Stimulated activated CD4-positive, alpha-beta T cell treated with anti-CD3 and anti-CD28 coated beads, Interleukin-2, amount 100 ng/mL, for 24 hours (primary cell): ENCODE data around the gene MGLL.
"Not testable (repeated sequence)": the region's sequence is repeated elsewhere in the genome, so short reads cannot be mapped to it uniquely, and the experiment has no call there.

Experiments used
- DNase-seq, 2 donors: peaks; one replicate each; pipeline ENCODE4 v3.0.0-alpha.2; 2020

Gene MGLL

DNA sequence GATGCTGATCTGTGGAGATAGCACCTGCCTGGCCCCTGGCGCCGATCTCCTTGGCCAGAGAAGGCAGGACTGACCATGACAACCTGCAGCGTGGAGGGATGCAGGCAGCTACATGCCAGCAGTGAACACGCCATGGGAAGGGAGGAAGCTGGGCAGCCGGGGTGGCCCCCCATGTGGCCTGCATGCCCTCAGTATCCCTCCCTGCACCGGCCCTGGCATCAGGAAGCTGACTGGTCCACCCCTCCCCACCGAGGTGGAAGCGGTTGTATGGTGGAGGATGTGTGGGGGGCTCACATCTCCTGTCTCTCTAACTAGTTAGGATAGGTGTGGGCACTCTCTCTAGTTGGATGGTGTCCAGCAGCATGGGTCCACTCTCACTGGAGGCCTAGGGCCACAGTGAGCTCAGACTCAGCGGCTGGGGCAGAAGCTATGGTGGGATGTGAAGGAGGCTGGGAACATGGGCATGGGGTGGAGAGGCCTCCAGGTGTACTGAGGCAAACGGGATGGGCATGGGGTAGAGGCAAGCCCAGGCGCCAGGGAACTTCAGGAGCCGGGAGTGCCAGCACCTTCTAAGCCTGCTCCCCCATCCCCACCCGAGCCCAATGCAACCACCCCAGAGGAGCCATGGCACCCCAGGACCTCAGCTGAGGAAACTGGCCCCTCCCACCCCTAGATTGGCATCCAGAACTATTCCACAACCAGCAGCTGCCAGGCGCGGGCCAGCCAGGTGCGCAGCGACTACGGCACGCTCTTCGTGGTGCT is 151.4 kb downstream of the MGLL start:
- no peak for DNase-seq

DNA sequence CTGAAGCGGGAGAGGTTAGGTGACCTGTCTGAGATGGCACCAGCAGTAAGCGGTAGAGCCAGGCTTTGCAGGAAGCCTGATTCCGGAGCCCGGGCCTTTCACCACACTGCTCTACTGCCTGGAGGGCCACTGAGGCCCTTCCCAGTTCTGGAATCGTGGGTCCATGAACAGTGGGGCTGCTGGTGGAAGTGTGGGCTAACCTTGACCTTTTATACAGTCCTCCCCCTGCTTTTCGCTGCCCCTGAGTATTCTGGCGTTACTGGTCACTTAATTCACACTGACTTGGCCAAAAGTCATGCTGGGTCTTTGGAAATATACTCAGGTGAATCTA is 152.1 kb downstream of the MGLL start:
- DNase-seq: no peak

DNA sequence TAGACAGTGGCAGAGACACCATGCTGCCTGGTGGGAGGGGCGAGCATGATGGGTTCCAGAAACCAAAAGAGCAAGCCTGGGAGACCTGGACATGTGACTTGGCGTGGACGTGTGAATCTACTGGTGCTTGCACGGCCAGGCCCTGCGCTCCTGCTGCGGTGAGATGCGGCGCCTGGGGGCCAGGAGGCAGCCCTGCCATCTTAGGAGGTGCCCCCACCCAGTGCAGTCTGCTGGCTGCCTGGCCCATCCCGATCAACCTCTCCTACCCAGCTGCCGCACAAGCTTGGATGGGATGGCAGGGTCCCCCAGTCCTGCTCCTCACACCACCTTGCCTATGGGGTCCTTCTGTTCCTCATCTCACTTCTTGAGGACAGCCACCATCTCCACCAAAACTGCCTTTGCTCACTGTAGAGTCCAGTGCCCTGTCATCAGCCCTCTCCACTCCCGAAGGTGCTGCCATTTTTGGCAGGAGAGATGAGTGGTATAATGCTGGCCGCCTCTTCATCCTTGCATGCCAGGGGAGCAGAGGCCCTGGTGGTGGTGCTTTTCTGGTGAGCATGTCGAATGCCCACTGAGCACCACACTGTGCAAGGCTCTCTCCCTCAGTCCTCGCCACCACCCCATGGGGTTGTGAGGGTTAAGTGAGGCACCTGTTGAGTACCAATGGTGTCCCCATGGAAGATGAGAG is 152.6 kb downstream of the MGLL start:
- DNase-seq: no peak

DNA sequence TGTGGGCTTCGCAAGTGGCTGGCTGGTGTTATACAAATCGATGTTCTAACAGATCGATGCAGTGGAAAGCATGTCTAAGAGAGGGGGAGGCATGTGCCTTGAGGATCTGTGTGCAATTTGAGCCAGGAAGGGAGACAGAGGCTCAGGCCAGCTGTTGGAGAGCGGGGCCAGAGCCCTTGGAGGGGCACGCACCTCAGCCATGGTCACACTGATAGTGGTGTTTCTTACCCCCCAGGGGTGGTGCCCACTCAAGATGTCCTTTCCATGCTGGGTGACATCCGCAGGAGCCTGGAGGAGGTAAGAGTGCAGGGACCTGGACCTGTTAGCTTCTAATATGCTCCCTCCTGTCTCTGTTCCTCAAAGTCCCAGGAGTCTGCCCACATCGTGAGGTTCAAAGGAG is 153.4 kb downstream of the MGLL start:
- DNase-seq: no peak

DNA sequence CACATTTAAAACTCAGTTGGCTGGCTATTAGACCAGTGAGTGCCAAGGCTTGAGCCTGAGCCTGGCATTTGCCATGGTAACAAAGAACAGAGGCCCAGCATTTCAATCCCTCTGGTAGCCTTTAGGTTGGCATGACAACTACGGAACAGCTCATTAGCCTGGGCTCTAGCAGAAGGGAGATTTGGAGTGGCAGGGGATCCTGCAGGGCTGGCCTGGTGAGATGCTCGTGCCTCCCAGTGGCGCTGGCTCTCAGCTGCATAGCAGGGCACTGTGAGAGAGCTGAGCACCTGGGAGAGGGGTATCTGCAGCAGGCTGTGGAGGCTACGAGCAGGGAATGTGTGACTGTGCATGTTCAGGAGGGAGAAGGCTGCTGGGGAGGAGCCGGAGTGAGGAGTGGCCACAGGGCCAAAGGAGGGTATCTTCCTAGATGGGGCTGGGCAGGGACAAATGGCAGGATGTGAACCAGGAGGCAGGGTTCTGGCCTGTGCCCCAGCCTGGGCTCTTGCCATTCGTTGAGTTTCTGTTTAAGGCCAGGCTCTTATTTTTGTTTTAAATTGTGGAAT is 155.1 kb downstream of the MGLL start:
- no peak for DNase-seq

DNA sequence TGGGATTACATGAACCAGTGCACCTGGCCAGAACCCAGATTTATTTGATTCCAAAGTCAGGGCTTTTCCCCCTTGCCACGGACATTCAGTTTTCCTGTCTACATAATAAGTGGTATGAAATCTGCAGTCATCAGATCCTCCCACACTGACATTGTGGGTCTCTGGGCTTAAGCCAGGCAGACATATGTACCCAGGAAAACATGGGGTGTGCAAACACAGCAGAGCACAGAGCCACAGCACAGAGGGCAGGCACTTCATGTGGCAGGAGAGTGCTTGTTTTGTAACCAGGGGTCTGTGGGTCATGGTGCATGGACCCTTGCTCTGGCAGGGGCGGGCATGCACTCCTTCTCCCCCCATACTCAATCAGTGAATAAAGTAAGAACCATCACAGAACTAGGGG is 155.6 kb downstream of the MGLL start:
- no peak for DNase-seq

DNA sequence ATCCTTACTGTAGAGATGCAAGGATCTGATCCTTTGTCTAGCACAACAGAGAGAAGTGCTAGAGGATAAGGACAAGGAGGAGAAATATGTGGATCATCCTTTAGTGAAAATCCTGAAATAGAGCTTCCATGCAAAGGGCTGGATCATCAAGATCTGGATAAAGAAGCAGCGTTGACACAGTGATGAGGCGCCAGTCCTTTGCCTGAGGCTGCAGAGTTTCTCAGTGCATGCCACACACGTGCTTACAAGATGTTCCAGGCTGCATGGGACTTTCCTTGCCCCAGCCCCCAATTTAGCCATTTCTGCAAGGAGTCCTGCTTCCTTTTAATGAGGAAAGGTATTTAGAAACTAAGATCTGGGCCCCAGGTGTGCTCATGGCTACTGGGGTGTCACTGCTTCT is 156.7 kb downstream of the MGLL start:
- DNase-seq: no peak

DNA sequence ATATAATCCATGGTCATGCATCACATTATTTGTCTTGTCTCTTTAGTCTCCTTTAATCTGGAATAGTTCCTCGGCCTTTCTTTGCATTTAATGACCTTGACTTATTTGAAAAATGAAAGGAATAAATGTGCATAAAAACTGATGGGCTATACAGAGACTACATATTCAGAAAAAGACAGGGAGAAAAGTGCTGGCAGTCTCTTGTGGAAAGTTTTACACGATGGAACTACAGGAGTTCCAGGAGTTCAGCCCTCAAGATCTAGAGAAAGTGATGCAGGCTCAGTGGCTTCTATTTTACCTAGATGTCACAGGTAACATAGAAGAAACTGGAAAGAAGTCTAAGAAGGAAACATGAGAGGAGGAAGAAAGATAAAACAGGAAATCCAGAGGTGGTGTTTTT is 157.2 kb downstream of the MGLL start:
- no peak for DNase-seq

DNA sequence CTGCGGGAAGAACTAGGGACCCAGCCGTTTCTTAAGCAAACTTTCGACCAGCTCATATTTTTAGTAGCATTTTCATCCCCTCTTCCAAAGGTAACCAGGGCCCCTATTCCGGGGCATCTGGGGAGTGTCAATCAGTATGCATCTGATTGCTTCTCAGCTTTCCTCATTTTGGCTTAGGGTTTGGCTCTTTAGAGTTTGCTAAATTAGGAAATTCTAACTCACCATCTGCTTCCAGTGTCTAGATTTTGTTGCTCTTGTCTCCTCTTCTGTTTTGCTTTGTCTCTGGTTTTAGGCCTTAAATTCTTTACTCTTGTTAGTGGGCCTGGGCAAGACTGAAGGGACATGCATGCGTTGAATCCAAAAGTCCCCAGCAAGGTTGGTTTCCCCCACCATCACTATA is 159.2 kb downstream of the MGLL start:
- DNase-seq: no peak

DNA sequence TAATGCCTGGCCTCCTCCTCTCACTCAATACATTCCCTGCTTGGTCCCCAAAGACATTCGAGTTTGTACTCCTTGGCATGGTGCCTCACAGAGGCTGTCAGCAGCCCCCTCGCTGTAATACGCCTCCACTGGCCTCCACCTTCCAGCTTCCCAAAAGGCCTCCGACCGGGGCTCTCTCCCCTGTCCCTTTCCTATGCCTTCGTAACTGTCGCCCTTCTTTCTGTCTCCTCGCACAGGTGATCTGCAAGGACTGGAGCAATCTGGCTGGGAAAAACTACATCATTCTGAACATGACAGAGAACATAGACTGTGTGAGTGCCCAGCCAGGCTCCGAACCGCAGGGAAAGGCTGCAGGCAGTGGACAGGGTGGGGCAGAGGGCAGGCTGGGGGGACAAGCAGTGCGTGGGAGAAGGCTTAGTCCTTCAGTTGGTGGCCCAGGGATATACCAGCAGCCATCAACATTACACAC is 160.3 kb downstream of the MGLL start:
- DNase-seq: no peak

DNA sequence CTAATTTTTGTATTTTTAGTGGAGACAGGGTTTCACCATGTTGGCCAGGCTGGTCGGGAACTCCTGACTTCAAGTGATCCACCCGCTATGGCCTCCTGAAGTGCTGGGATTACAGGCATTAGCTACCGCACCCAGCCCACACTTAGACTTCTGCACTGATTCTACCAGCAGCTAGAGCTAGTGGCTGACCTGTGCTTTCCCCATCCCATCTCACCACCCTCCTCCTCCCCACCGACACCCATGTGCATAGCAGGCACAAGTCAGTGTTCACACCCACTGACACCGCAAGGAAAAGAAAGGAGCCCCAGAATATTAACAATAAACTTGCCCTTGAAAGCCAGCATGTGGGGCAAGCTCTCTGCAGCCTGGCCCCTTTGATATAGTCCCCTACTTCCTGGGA is 160.7 kb downstream of the MGLL start:
- no peak for DNase-seq

DNA sequence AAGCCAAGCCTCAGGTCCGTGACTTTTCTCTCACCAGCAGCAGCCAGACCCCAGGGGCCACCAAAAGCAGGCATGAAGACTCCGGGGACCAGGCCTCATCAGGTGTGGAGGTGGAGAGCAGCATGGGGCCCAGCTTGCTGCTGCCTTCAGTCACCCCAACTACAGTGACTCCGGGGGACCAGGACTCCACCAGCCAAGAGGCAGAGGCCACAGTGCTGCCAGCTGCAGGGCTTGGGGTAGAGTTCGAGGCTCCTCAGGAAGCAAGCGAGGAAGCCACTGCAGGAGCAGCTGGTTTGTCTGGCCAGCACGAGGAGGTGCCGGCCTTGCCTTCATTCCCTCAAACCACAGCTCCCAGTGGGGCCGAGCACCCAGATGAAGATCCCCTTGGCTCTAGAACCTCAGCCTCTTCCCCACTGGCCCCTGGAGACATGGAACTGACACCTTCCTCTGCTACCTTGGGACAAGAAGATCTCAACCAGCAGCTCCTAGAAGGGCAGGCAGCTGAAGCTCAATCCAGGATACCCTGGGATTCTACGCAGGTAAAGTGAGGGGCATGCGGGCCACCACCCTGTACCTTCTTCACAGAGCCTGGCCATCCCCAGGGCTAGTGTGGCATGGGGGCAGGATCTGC is 161.6 kb downstream of the MGLL start:
- DNase-seq: no peak

DNA sequence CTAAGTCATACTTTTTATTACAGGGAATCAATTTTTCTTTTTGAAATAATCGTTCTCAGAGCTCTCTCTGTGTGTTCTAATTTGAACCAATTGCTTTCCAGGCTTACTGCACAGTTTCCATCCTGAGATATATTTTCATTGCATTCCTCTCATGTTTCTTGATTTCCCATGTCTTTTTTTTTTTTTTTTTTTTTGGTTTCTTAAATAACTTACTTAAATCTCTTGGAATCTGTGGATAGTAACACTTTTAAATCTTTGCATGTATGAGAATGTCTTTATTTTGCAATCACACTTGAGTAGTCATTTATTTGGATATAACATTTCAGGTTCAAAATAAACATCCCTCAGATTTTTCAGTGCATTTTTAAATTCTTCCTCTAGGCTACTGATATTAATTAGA is 164.1 kb downstream of the MGLL start:
- no peak for DNase-seq

DNA sequence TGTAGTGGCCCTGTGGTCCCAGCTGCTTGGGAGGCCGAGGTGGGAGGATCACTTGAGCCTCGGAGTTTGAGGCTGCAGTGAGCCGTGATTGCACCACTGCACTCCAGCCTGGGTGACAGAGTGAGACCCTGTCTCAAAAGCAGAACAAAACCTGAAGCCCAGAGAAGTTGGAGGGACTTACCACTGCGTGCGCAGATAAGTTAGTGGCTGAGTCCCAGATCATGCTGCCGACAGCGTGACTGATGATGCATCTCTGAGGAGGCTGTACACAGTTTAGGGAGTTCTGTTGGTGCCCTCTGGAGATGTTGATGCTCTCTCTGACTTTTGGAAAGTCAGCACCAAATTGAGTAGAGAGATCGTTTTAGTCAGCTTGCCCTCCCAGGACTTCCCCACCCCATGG is 165.4 kb downstream of the MGLL start:
- DNase-seq: no peak

DNA sequence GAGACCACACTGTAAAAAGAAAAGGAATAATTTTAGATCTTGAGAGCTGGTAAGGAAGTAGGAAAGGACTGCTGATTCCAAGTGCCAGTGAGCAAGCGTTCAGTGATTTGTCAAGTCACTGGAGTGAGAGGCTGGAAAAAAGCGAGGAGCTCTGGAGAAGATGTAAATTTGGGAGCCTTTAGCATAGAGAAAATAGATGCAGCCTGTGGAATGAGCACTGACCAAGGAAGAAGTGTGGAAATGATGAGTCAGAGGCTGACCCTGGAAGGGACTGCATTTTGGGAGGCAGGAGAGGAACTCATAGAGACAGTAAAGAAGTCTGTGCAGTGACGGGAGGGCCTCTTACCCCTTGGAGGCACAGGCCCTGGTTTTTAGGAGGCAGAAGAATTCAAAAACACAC is 166.7 kb downstream of the MGLL start:
- DNase-seq: no peak

DNA sequence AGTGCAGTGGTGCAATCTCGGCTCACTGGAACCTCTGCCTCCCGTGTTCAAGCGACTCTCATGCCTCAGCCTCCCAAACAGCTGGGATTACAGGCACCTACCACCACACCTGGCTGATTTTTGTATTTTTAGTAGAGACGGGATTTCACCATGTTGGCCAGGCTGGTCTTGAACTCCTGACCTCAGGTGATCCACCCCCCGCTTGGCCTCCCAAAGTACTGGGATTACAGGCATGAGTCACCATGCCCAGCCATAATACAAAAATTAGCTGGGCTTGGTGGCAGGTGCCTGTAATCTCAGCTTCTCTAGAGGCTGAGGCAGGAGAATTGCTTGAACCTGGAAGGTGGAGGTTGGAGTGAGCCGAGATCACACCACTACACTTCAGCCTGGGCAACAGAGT is 167.3 kb downstream of the MGLL start:
- DNase-seq: not testable (repeated sequence)

DNA sequence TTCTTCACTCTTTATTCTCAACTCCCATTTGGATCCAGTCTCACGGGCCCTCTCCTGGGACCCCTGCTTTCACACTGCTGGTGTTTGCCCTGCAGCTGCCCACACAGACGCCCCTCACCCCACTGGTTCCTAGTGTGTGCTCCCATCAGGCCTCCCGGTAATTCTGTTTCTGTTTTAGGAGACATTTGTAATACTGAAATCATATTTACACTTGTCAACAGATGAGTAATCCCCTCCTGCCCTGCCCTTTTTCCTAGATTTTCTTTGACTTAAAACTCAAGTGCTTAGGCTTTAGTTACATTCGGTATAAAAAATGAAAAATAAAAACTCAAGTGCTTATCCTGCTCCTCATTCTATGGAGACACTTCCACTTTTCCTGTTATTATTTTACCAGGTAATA is 167.9 kb downstream of the MGLL start:
- no peak for DNase-seq

DNA sequence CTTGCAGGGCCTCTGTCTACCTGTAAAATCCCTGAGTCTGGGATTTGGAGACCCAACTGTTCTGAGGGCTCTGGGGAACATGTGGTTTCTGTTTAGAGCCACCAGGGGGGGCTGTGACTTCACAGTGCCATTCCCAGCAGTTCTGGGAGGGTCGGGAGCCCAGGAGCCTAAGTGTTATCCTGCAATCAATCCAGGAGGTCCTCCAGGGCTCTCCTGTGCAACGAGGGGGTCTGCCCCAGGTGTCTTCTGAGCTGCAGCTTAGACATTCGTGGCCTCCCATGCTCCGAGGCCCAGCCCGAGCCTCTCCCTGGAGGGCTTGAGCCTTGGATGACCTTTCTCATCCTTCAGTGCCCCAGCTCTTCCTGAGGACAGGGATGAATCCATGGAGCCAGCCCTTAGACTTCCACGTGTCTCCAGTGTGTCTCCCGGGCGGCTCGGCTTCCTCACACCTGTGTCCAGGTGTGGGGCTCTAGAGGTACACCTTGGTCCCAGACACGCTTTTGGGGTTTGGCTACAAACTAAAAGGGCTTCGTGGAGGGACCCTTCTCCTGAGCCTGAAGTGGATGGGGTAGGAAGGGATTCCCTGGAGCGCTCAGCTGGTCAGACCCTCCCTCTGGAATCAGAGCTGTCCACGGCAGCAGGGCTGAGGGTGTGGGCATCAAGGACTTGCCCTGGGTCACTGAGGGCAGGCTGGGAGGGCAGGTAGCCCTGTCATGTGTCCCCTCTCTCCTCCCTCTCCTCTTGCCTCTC is 169.9 kb downstream of the MGLL start:
- peak; percentile 36 to 38 for DNase-seq

DNA sequence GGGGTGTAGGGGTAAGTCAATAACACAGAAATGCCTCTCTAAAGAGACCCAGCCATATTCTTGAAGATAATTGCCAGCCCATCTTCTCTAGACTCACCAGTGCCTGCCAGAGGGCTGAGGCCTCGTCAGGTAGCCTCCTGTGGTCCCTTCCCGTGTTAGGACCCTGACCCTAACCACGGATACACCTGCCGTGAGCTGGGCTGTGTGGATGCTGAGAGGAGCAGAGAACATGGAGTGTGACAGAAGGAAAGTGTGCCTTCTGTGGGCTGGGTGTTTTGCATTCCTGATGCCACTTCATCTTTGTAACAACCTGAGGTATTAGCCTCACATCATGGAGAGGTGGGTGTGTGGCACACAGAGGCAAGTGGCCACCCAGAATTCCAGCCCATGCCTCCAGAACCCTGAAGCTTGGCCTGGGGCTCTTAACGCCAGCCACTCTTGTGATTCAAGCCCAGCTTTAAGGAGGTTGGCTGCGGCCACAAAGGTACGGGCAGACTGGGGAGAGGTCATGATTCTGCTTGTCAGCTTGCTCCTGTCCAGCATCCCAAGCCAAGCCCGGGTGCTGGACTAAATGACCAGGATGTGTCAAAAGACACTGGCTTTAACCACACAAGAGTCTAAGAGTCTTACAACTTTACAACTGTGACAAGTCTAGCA is 170.7 kb downstream of the MGLL start:
- no peak for DNase-seq

DNA sequence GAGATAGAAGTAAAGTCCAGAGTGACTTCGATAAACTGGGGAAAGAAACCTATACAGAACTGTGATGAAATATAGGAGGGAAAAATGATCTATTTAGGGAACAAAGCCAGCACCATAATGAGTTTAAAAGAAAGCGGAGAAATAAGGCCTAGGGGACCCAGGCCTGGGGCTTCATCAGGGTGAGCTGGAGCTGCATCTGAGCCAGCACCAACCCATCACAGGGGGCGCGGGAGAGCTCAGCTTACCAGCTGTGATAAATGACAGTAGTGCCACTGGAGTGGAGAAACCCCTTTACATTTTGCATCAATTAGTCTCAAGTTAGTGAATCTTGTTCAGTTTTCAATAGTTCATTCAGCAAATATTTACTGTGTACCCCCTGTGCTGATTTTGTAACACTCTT is 172.1 kb downstream of the MGLL start:
- no peak for DNase-seq

DNA sequence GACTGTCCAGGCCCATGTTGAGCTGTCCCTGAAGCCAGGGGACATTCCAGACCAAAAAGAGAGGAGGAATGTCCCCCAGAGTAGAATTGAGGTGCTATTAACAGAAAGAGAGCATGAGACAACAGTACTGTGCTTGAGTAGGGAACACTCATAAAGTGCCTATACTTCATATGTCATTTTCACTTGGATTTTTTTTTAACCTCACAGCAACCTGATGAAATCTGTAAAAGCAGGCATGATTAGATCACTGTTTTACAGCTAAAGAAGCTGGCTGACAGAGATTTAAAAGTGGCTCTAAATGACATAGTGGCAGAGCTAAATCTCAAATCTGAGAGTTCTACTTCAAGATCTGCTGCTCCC is 174.5 kb downstream of the MGLL start:
- no peak for DNase-seq

DNA sequence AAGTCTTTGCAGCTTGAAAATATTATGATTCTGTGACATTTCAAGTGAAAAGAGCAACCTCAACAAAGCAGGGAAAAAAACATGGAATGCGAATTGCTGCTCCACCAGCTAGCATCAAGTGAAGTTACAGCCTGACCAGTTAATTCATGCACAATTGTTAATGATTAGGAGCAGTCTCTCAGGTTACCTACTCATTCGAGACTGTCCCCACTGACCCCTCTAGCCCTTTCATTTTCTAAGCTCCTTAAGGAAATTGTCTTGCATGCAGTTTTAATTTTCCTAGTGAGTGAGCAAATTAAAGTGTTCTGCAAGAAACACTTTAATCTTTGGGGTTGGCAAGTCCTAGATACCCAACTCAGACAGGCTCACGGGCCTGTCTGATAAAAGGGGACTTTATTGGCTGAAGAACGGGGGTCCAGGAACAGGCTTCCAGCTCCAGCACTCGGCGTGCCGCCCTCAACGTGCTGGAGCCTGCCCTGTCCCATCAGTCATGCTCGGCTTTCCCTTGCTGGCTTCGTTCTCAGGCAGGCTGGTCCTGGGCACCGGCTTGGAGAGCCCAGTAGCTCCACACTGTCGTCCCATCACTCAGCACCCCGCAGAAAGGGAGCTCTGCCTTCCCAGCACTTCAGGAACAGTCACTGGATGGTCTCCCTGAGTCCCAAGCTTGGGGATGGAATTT is 175.0 kb downstream of the MGLL start:
- DNase-seq: no peak
